ENCODE data around the gene RPGRIP1L. TPM values are rescaled to one million over a fixed set of nuclear protein-coding genes. Genes with fewer than 3 reads are reported as not detected.

The RPGRIP1L gene
- total and polyA plus RNA-seq, 2 donors (not counting 1 experiment from before 2014, with no cell fraction given), result 1.0 to 7.1 TPM

DNA sequence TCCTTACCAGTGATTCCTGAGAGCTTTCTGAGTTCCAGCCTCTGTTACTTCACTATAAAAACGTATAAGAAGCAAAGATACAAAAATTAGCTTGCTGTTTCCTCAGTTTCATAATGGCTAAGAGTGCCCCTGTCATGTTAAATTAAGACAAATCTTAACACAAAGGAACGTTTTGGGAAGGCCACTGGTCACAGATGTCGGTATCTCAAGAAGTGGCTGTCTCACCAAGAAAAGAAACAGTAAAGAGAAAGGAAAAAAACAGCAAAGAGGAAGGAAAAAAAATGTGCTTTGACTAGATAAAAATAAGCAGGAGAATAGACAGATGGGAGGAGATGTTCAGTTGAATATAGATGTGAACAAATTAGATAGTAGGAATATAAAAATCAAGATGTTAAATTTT is 105.9 kb downstream of the RPGRIP1L start:
- ATAC-seq (ENCODE audit: low read depth), result no peak
- POLR2A ChIA-PET, result no interaction called here

DNA sequence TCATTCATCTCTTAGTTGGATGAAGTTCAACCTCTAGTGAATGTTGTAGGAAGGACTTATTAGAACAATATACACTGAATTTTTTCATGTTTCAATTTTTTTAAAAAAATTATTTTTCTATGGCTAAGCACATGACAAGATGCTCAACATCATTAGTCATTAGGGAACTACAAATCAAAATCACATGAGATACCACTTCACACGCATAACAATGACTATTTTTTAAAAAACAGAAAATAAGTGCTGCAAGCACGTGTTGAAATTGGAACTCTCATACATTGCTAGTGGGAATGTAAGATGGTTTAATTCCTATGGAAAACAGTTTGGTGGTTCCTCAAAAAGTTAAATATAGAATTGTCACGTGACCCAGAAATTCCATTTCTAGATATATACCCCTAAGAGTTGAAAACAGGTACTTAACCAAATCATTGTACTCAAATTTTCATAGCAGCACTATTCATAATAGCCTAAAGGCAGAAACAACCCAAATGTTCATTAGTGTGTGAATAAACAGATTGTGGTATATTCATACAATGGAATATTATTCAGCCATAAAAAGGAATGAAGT is 115.5 kb downstream of the RPGRIP1L start:
- no peak overlapping the region for H3K27ac ChIP-seq (ENCODE audit: low read length in 2 of 2)
- H3K9me3 ChIP-seq (ENCODE audit: control extremely low read depth in 1 of 3, control insufficient read depth in 2 of 3, insufficient read depth in 1 of 3, low read length in 2 of 3), result peaks cover 0 to 4% (median 2%) of the 10 kb centered on the region in 3 donors
- no peaks in the 10 kb centered on the region for H4K20me1 ChIP-seq (ENCODE audit: control insufficient read depth, insufficient read depth, low read length, poor library complexity, severe bottlenecking)
- H3K4me1 ChIP-seq (ENCODE audit: control insufficient read depth in 2 of 2, insufficient read depth in 2 of 2, low read length in 2 of 2), result no peaks in the 10 kb centered on the region
- no CpG with 5 or more reads among the region's 3 CpGs for WGBS (ENCODE audit: insufficient coverage)
- no peak overlapping the region for H3K4me2 ChIP-seq (replicated peaks; ENCODE audit: low read depth, low read length, poor library complexity, severe bottlenecking)
- TF ChIP-seq, protein P1, sequence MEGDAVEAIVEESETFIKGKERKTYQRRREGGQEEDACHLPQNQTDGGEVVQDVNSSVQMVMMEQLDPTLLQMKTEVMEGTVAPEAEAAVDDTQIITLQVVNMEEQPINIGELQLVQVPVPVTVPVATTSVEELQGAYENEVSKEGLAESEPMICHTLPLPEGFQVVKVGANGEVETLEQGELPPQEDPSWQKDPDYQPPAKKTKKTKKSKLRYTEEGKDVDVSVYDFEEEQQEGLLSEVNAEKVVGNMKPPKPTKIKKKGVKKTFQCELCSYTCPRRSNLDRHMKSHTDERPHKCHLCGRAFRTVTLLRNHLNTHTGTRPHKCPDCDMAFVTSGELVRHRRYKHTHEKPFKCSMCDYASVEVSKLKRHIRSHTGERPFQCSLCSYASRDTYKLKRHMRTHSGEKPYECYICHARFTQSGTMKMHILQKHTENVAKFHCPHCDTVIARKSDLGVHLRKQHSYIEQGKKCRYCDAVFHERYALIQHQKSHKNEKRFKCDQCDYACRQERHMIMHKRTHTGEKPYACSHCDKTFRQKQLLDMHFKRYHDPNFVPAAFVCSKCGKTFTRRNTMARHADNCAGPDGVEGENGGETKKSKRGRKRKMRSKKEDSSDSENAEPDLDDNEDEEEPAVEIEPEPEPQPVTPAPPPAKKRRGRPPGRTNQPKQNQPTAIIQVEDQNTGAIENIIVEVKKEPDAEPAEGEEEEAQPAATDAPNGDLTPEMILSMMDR (IDR thresholded peaks at IDR 0.05), result no peak
- TF ChIP-seq EZH2 (IDR thresholded peaks at IDR 0.05; ENCODE audit: borderline replicate concordance, insufficient read depth, low read depth, low read length, poor library complexity, severe bottlenecking), result no peak
- H3K4me3 Mint-ChIP-seq, result no peak overlapping the region
- no peaks in the 10 kb centered on the region for H3K27me3 ChIP-seq (replicated peaks in 1 of 4; ENCODE audit: control extremely low read depth in 1 of 4, control insufficient read depth in 3 of 4, insufficient read depth in 4 of 4, low read length in 3 of 4)
- no peaks in the 10 kb centered on the region for H3K79me2 ChIP-seq (ENCODE audit: control insufficient read depth, insufficient read depth, low read length)
- no peaks in the 10 kb centered on the region for H3K36me3 ChIP-seq (replicated peaks in 1 of 2; ENCODE audit: control extremely low read depth in 1 of 2, control insufficient read depth in 1 of 2, extremely low read depth in 1 of 2, insufficient read depth in 2 of 2, low read length in 1 of 2)
- H3K27ac Mint-ChIP-seq, result no peak overlapping the region
- no peak for ATAC-seq (ENCODE audit: low read depth)
- no peak overlapping the region for H2AFZ ChIP-seq (ENCODE audit: insufficient read depth, low read depth, low read length, poor library complexity, severe bottlenecking)
- peaks cover 10% of the 10 kb centered on the region for H3K27me3 Mint-ChIP-seq
- H3K4me1 Mint-ChIP-seq, result no peaks in the 10 kb centered on the region
- CTCF ChIA-PET, result no interaction called here
- POLR2A ChIA-PET, result no interaction called here
- H3K4me3 ChIP-seq (ENCODE audit: control extremely low read depth in 1 of 5, extremely low read depth in 1 of 5, insufficient read depth in 1 of 5, low read depth in 2 of 5, low read length in 4 of 5), result no peak overlapping the region
- intact Hi-C loops (cut with micrococcal nuclease), result no loop called here
- DNase-seq, result no peak
- H3K9ac ChIP-seq (ENCODE audit: low read length), result no peak overlapping the region
- peaks cover 6% of the 10 kb centered on the region for H3K9me3 Mint-ChIP-seq (ENCODE audit: insufficient read depth)

More for the DNA sequence above, 105.9 kb downstream of the RPGRIP1L start:
- CTCF ChIA-PET, result no interaction called here
- DNase-seq, result no peak
- Histone ChIP-seq H3K36me3 (replicated peaks in 1 of 2; ENCODE audit: control extremely low read depth in 1 of 2, control insufficient read depth in 1 of 2, extremely low read depth in 1 of 2, insufficient read depth in 2 of 2, low read length in 1 of 2) (no peaks in the 10 kb centered on the region), H3K27me3 (replicated peaks in 1 of 4; ENCODE audit: control extremely low read depth in 1 of 4, control insufficient read depth in 3 of 4, insufficient read depth in 4 of 4, low read length in 3 of 4) (no peaks in the 10 kb centered on the region), H3K4me2 (replicated peaks; ENCODE audit: low read depth, low read length, poor library complexity, severe bottlenecking) (no peak overlapping the region), H3K79me2 (ENCODE audit: control insufficient read depth, insufficient read depth, low read length) (no peaks in the 10 kb centered on the region), H3K4me3 (ENCODE audit: control extremely low read depth in 1 of 5, extremely low read depth in 1 of 5, insufficient read depth in 1 of 5, low read depth in 2 of 5, low read length in 4 of 5) (no peak overlapping the region), H3K4me1 (ENCODE audit: control insufficient read depth in 2 of 2, insufficient read depth in 2 of 2, low read length in 2 of 2) (no peaks in the 10 kb centered on the region), H2AFZ (ENCODE audit: insufficient read depth, low read depth, low read length, poor library complexity, severe bottlenecking) (no peak overlapping the region), H3K27ac (ENCODE audit: low read length in 2 of 2) (no peak overlapping the region), H4K20me1 (ENCODE audit: control insufficient read depth, insufficient read depth, low read length, poor library complexity, severe bottlenecking) (no peaks in the 10 kb centered on the region), H3K9me3 (ENCODE audit: control extremely low read depth in 1 of 3, control insufficient read depth in 2 of 3, insufficient read depth in 1 of 3, low read length in 2 of 3) (no peaks in the 10 kb centered on the region), H3K9ac (ENCODE audit: low read length) (no peak overlapping the region)
- H3K9me3 Mint-ChIP-seq (ENCODE audit: insufficient read depth), result peaks cover 9% of the 10 kb centered on the region
- no peaks in the 10 kb centered on the region for H3K27me3 Mint-ChIP-seq
- H3K27ac Mint-ChIP-seq, result no peak overlapping the region
- WGBS (ENCODE audit: insufficient coverage), result 20% methylated on average over 1 of the region's 3 CpGs
- intact Hi-C loops (cut with micrococcal nuclease), result no loop called here
- no peak overlapping the region for H3K4me3 Mint-ChIP-seq
- no peaks in the 10 kb centered on the region for H3K4me1 Mint-ChIP-seq
- TF ChIP-seq EZH2 (IDR thresholded peaks at IDR 0.05; ENCODE audit: borderline replicate concordance, insufficient read depth, low read depth, low read length, poor library complexity, severe bottlenecking), result no peak
- TF ChIP-seq, protein P1 (IDR thresholded peaks at IDR 0.05), result no peak
